HCT116 (cell line): ENCODE results near the gene OR5K2.

Experiments used
- CEBPB ChIP-seq: IDR thresholded peaks from 2 replicates; pipeline ENCODE4 v1.6.1; 2012; ENCODE audit warnings: low read depth
- EGR1 ChIP-seq: IDR thresholded peaks from 2 replicates; pipeline ENCODE4 v1.6.1; 2012; ENCODE audit warnings: low read depth
- ELF1 ChIP-seq: IDR thresholded peaks from 2 replicates; pipeline ENCODE4 v1.6.1; 2012; ENCODE audit warnings: low read depth, borderline replicate concordance
- EZH2 ChIP-seq: fragments of 200-600 bp; sonication (generic); IDR thresholded peaks from 2 replicates; pipeline ENCODE4 v1.6.1; 2017; ENCODE audit warnings: antibody characterized with exemption, mixed run types
- JUND ChIP-seq: IDR thresholded peaks from 2 replicates; pipeline ENCODE4 v1.6.1; 2012
- MAX ChIP-seq: IDR thresholded peaks from 2 replicates; pipeline ENCODE4 v1.6.1; 2012
- POLR2A ChIP-seq: IDR thresholded peaks from 2 replicates; pipeline ENCODE4 v1.7.0; 2011; ENCODE audit warnings: borderline replicate concordance; ENCODE audit not compliant: insufficient read depth, insufficient read length; ENCODE audit errors: extremely low read depth
- POLR2AphosphoS5 ChIP-seq: IDR thresholded peaks from 2 replicates; pipeline ENCODE4 v1.6.1; 2011; ENCODE audit warnings: mild to moderate bottlenecking, low read depth, low read length, moderate library complexity
- RAD21 ChIP-seq: IDR thresholded peaks from 2 replicates; pipeline ENCODE4 v1.6.1; 2012; ENCODE audit warnings: low read depth, mild to moderate bottlenecking
- SIN3A ChIP-seq: IDR thresholded peaks from 2 replicates; pipeline ENCODE4 v1.6.1; 2012; ENCODE audit warnings: low read depth
- SP1 ChIP-seq: IDR thresholded peaks from 2 replicates; pipeline ENCODE4 v1.6.1; 2012; ENCODE audit warnings: low read depth
- YY1 ChIP-seq: IDR thresholded peaks from 2 replicates; pipeline ENCODE4 v1.6.1; 2011; ENCODE audit warnings: low read length, low read depth, moderate library complexity, mild to moderate bottlenecking; ENCODE audit not compliant: insufficient replicate concordance; ENCODE audit errors: extremely low read depth
- TF ChIP-seq, protein P1 (sequence below), 3 experiments: fragments of 200-600 bp in 1 of 3; sonication (generic) in 1 of 3; IDR thresholded peaks in 2 of 3; conservative IDR thresholded peaks in 1 of 3; 2 replicates each; pipeline ENCODE4 v1.5.1; 2012 to 2017; ENCODE audit warnings: low read depth in 2 of 3, low read length in 2 of 3, antibody characterized with exemption in 1 of 3, borderline replicate concordance in 1 of 3, control low read depth in 1 of 3, mild to moderate bottlenecking in 1 of 3, mixed read lengths in 1 of 3, mixed run types in 1 of 3, moderate library complexity in 1 of 3; ENCODE audit not compliant: insufficient read depth in 1 of 3
- TF ChIP-seq, protein P2 (sequence below): IDR thresholded peaks from 2 replicates; pipeline ENCODE4 v1.6.1; 2012

- TF ChIP-seq EGR1 (no peak), SP1 (no peak), MAX (no peak), YY1 (no peak), JUND (no peak), SIN3A (no peak), EZH2 (no peak), POLR2AphosphoS5 (no peak), RAD21 (no peak), CEBPB (no peak), ELF1 (no peak), POLR2A (no peak)
- TF ChIP-seq, protein P1, sequence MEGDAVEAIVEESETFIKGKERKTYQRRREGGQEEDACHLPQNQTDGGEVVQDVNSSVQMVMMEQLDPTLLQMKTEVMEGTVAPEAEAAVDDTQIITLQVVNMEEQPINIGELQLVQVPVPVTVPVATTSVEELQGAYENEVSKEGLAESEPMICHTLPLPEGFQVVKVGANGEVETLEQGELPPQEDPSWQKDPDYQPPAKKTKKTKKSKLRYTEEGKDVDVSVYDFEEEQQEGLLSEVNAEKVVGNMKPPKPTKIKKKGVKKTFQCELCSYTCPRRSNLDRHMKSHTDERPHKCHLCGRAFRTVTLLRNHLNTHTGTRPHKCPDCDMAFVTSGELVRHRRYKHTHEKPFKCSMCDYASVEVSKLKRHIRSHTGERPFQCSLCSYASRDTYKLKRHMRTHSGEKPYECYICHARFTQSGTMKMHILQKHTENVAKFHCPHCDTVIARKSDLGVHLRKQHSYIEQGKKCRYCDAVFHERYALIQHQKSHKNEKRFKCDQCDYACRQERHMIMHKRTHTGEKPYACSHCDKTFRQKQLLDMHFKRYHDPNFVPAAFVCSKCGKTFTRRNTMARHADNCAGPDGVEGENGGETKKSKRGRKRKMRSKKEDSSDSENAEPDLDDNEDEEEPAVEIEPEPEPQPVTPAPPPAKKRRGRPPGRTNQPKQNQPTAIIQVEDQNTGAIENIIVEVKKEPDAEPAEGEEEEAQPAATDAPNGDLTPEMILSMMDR (IDR thresholded peaks at IDR 0.05 in 2 of 3, conservative IDR thresholded peaks at IDR 0.05 in 1 of 3; ENCODE audit: borderline replicate concordance in 1 of 3, insufficient read depth in 1 of 3, low read depth in 2 of 3, low read length in 2 of 3), result no peak
- TF ChIP-seq, protein P2, sequence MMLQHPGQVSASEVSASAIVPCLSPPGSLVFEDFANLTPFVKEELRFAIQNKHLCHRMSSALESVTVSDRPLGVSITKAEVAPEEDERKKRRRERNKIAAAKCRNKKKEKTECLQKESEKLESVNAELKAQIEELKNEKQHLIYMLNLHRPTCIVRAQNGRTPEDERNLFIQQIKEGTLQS, result no peak
These were observed 34.3 kb downstream of the OR5K2 start, which contains the start of gene GPR15 for GRCh38 chr3:98531622-98532274.
